ENCODE measurements around the gene PIBF1. TPM values are rescaled to one million over a fixed set of nuclear protein-coding genes. Genes with fewer than 3 reads are reported as not detected.

PIBF1 gene
- total and polyA plus RNA-seq, 4 donors: 3.1 to 18.3 (median 6.5) TPM

- WGBS: 98% methylated on average over 1 of the region's 1 CpG
- Histone ChIP-seq H3K9me3 (ENCODE audit: control insufficient read depth in 4 of 4, low read length in 3 of 4) (no peaks in the 10 kb centered on the region), H3K9ac (ENCODE audit: low read depth in 1 of 2, low read length in 2 of 2) (no peak overlapping the region), H3K4me3 (ENCODE audit: low read depth in 1 of 3, low read length in 3 of 3) (no peak overlapping the region), H3K27me3 (ENCODE audit: control insufficient read depth in 4 of 4, insufficient read depth in 4 of 4, low read length in 3 of 4) (no peaks in the 10 kb centered on the region), H3K27ac (ENCODE audit: low read depth in 1 of 2, low read length in 2 of 2) (no peak overlapping the region), H3K36me3 (ENCODE audit: control insufficient read depth in 4 of 4, insufficient read depth in 3 of 4, low read depth in 1 of 4, low read length in 3 of 4) (peaks cover 0 to 6% (median under 1%) of the 10 kb centered on the region in 4 donors), H3K4me1 (ENCODE audit: control insufficient read depth in 4 of 4, insufficient read depth in 4 of 4, low read length in 3 of 4) (no peaks in the 10 kb centered on the region)
- TF ChIP-seq, protein P1, sequence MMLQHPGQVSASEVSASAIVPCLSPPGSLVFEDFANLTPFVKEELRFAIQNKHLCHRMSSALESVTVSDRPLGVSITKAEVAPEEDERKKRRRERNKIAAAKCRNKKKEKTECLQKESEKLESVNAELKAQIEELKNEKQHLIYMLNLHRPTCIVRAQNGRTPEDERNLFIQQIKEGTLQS (IDR thresholded peaks at IDR 0.05): no peak
- TF ChIP-seq GABPA (IDR thresholded peaks at IDR 0.05 in 1 of 2, conservative IDR thresholded peaks at IDR 0.05 in 1 of 2): no peak
- TF ChIP-seq ZBTB33 (IDR thresholded peaks at IDR 0.05): no peak
- TF ChIP-seq FOXA2 (IDR thresholded peaks at IDR 0.05): no peak
- no peak for TF ChIP-seq REST (IDR thresholded peaks at IDR 0.05)
- no peak for TF ChIP-seq RXRA (IDR thresholded peaks at IDR 0.05)
- TF ChIP-seq RAD21 (IDR thresholded peaks at IDR 0.05): no peak
- TF ChIP-seq SP1 (IDR thresholded peaks at IDR 0.05): no peak
- TF ChIP-seq EGR1 (IDR thresholded peaks at IDR 0.05; ENCODE audit: low read depth in 2 of 2): no peak
- no peak for TF ChIP-seq TAF1 (conservative IDR thresholded peaks at IDR 0.05)
- no peak for TF ChIP-seq JUND (IDR thresholded peaks at IDR 0.05)
- no peak for TF ChIP-seq NR2F2 (IDR thresholded peaks at IDR 0.05)
- no peak for TF ChIP-seq YY1 (IDR thresholded peaks at IDR 0.05)
- TF ChIP-seq, protein P2, sequence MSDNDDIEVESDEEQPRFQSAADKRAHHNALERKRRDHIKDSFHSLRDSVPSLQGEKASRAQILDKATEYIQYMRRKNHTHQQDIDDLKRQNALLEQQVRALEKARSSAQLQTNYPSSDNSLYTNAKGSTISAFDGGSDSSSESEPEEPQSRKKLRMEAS (IDR thresholded peaks at IDR 0.05): no peak
- TF ChIP-seq HNF4G (IDR thresholded peaks at IDR 0.05): no peak
- TF ChIP-seq FOXA1 (IDR thresholded peaks at IDR 0.05): no peak
- TF ChIP-seq CTCF (IDR thresholded peaks at IDR 0.05; ENCODE audit: low read depth, low read length, missing input control): no peak
- TF ChIP-seq HNF4A (conservative IDR thresholded peaks at IDR 0.05): no peak
- no peak for DNase-seq (ENCODE audit: low spot score)
These were observed 204.3 kb downstream of the PIBF1 start for GRCh38 chr13:72986197-72986596.
